Ishikawa (cell line): ENCODE measurements around the gene PDSS2.

Source experiments
- CEBPB ChIP-seq: IDR thresholded peaks from 2 replicates; pipeline ENCODE4 v1.6.1; 2012
- CREB1 ChIP-seq: IDR thresholded peaks from 2 replicates; pipeline ENCODE4 v1.6.1; 2012; ENCODE audit warnings: low read depth
- EGR1 ChIP-seq: IDR thresholded peaks from 2 replicates; pipeline ENCODE4 v1.6.1; 2012
- EP300 ChIP-seq: IDR thresholded peaks from 2 replicates; pipeline ENCODE4 v1.6.1; 2012; ENCODE audit warnings: borderline replicate concordance
- FOXM1 ChIP-seq: IDR thresholded peaks from 2 replicates; pipeline ENCODE4 v1.6.1; 2012; ENCODE audit warnings: low read depth, borderline replicate concordance
- NFIC ChIP-seq: IDR thresholded peaks from 2 replicates; pipeline ENCODE4 v1.6.1; 2012
- RAD21 ChIP-seq: IDR thresholded peaks from 2 replicates; pipeline ENCODE4 v1.6.1; 2012; ENCODE audit warnings: low read depth
- TAF1 ChIP-seq: IDR thresholded peaks from 2 replicates; pipeline ENCODE4 v1.6.1; 2012; ENCODE audit warnings: low read depth, mild to moderate bottlenecking
- TEAD4 ChIP-seq: IDR thresholded peaks from 2 replicates; pipeline ENCODE4 v1.6.1; 2012
- YY1 ChIP-seq: IDR thresholded peaks from 2 replicates; pipeline ENCODE4 v1.6.1; 2012; ENCODE audit warnings: low read depth
- ZBTB7A ChIP-seq: IDR thresholded peaks from 2 replicates; pipeline ENCODE4 v1.6.1; 2012; ENCODE audit warnings: low read depth
- TF ChIP-seq, protein P1 (sequence below): IDR thresholded peaks from 2 replicates; pipeline ENCODE4 v1.6.1; 2012
- TF ChIP-seq, protein P2 (sequence below): IDR thresholded peaks from 2 replicates; pipeline ENCODE4 v1.6.1; 2012
- TF ChIP-seq, protein P3 (sequence below): IDR thresholded peaks from 2 replicates; pipeline ENCODE4 v1.6.1; 2012; ENCODE audit warnings: low read depth, mild to moderate bottlenecking

The PDSS2 gene

GRCh38 chr6:107284805-107285204, 174.6 kb downstream of the PDSS2 start:
- no peak for TF ChIP-seq TEAD4
- no peak for TF ChIP-seq FOXM1
- TF ChIP-seq, protein P1, sequence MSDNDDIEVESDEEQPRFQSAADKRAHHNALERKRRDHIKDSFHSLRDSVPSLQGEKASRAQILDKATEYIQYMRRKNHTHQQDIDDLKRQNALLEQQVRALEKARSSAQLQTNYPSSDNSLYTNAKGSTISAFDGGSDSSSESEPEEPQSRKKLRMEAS = no peak

- TF ChIP-seq FOXM1 = no peak
- TF ChIP-seq, protein P2, sequence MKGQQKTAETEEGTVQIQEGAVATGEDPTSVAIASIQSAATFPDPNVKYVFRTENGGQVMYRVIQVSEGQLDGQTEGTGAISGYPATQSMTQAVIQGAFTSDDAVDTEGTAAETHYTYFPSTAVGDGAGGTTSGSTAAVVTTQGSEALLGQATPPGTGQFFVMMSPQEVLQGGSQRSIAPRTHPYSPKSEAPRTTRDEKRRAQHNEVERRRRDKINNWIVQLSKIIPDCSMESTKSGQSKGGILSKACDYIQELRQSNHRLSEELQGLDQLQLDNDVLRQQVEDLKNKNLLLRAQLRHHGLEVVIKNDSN = 0 out of 2 replicates have a peak, but pooled peaks have one; percentile 41
These were observed 178.6 kb downstream of the PDSS2 start for GRCh38 chr6:107280791-107281190.

DNA sequence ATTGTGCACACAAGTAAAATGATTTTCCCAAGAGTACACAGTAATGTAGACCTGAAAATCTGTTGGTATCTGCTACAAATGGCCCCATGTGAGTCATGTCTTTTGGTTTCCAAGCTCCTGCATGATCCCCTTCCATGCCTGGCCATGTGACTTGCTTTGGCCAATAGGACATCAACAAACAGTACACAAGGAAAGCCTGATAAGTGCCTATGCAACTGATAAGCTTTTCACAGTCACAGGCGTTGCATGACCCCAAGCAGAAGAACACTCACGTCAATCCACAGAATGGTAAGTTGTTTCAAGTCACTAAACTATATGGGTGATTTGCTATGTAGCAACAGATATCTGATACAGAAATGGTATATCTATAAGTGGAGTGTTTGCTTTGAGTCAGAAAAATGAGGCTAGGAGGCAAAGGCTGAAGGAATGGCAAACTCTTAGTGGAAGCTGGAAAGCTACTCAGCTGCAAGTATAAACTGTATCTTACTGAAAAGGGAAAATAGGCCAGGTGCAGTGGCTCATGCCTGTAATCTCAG, 184.0 kb downstream of the PDSS2 start:
- TF ChIP-seq EGR1 (no peak), CREB1 (no peak), TEAD4 (no peak), YY1 (no peak)
- TF ChIP-seq, protein P1 = no peak
- TF ChIP-seq, protein P2 = peak; percentile 76

DNA sequence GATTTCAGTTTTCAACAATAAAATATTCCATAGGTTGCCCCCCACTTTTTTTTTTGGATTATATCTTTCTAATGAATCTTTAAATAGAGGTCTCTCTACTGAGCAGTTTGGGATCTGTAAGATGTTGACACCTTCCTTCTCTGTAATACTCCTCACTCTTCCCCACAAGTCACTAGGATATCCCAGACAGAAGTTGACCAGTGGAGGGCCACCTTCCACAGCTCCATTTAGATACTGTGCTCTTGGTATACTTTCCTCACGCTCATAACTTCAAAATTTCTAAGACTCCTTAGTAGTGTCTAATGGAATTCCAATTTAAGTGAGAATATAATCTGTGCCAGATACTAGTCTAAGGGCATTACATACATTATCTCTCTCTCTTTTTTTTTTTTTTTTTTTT, 185.1 kb downstream of the PDSS2 start:
- TF ChIP-seq, protein P1 = no peak
- TF ChIP-seq CREB1 (no peak), EP300 (no peak), TAF1 (no peak), RAD21 (no peak), FOXM1 (no peak), CEBPB (no peak), YY1 (no peak)
- TF ChIP-seq, protein P3, sequence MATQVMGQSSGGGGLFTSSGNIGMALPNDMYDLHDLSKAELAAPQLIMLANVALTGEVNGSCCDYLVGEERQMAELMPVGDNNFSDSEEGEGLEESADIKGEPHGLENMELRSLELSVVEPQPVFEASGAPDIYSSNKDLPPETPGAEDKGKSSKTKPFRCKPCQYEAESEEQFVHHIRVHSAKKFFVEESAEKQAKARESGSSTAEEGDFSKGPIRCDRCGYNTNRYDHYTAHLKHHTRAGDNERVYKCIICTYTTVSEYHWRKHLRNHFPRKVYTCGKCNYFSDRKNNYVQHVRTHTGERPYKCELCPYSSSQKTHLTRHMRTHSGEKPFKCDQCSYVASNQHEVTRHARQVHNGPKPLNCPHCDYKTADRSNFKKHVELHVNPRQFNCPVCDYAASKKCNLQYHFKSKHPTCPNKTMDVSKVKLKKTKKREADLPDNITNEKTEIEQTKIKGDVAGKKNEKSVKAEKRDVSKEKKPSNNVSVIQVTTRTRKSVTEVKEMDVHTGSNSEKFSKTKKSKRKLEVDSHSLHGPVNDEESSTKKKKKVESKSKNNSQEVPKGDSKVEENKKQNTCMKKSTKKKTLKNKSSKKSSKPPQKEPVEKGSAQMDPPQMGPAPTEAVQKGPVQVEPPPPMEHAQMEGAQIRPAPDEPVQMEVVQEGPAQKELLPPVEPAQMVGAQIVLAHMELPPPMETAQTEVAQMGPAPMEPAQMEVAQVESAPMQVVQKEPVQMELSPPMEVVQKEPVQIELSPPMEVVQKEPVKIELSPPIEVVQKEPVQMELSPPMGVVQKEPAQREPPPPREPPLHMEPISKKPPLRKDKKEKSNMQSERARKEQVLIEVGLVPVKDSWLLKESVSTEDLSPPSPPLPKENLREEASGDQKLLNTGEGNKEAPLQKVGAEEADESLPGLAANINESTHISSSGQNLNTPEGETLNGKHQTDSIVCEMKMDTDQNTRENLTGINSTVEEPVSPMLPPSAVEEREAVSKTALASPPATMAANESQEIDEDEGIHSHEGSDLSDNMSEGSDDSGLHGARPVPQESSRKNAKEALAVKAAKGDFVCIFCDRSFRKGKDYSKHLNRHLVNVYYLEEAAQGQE = no peak

DNA sequence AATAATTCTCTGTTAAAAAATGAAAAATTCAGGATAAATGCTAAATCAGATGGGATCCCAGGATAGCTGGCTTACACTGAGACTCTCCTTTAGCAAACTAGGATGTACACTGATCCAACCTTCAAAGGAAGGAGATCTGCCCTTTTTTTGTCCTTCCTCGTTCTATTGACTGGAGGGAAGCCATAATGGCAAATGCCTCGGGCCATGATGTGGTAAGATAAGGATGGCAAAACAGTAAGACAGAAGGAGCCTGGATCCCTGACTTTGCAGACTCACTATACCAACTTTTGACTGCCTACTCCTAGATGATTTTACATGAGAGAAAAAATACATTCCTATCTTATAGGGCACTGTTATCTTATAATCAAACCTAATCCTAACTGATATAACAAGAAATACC, 187.1 kb downstream of the PDSS2 start:
- TF ChIP-seq ZBTB7A (no peak), NFIC (no peak), RAD21 (no peak), CREB1 (no peak), CEBPB (no peak), FOXM1 (no peak), YY1 (no peak), EP300 (no peak), TAF1 (no peak), TEAD4 (no peak)
- TF ChIP-seq, protein P1 = no peak
- TF ChIP-seq, protein P3 = no peak
- TF ChIP-seq, protein P2 = no peak

DNA sequence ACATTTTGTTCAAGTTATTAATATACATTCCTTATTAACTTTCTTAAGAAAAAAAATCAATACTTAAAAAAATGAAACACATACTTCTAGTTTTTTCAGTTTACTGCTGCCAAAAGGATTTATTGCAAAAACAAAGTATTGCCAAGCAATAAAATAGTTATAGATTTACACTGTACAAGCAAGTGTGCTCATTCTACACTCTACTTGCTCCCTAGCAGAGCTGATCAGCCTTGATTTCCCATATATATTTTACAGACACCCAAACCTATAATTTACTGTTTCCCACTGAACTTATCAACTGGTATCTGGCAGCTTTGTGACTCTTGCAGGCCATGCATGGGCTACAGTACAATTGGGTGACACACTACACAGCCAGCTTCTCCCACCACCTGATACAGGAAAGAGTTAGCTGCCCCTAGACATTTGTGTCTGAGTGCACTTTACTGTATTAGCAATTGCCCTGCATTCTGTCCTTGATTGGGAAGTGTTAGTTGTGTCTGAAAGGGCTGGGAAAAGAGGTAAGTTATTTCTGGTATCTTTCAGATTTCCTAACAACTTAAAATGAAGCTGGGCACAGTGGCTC, 188.1 kb downstream of the PDSS2 start:
- TF ChIP-seq FOXM1 (no peak), CREB1 (no peak), TEAD4 (no peak), ZBTB7A (no peak), RAD21 (no peak), EP300 (no peak), YY1 (no peak)
- TF ChIP-seq, protein P3 = no peak
- TF ChIP-seq, protein P1 = no peak
